Measurements from ENCODE around the gene CBFA2T3.

Gene CBFA2T3

GRCh38 chr16:88883946-88884345 is 93.1 kb downstream of the CBFA2T3 start:
- DNase-seq (ENCODE audit: low read depth, low spot score) = no peak
- no peak overlapping the region for H3K27ac ChIP-seq

GRCh38 chr16:88883117-88883895 is 93.7 kb downstream of the CBFA2T3 start:
- no peak overlapping the region for H3K27ac ChIP-seq
- no peak for DNase-seq (ENCODE audit: low read depth, low spot score)

GRCh38 chr16:88882358-88883030 is 94.5 kb downstream of the CBFA2T3 start:
- peak; percentile 5 for DNase-seq (ENCODE audit: low read depth, low spot score)
- no peak overlapping the region for H3K27ac ChIP-seq

- DNase-seq (ENCODE audit: low read depth, low spot score) = no peak
- no peak overlapping the region for H3K27ac ChIP-seq
Measured at GRCh38 chr16:88881675-88882357, 95.2 kb downstream of the CBFA2T3 start.

GRCh38 chr16:88881007-88881615 is 95.9 kb downstream of the CBFA2T3 start:
- DNase-seq (ENCODE audit: low read depth, low spot score) = no peak
- H3K27ac ChIP-seq = no peak overlapping the region

GRCh38 chr16:88880226-88881006 is 96.6 kb downstream of the CBFA2T3 start:
- no peak for DNase-seq (ENCODE audit: low read depth, low spot score)
- no peak overlapping the region for H3K27ac ChIP-seq

GRCh38 chr16:88879788-88880055 is 97.3 kb downstream of the CBFA2T3 start:
- no peak overlapping the region for H3K27ac ChIP-seq
- DNase-seq (ENCODE audit: low read depth, low spot score) = no peak

- H3K27ac ChIP-seq = no peak overlapping the region
- DNase-seq (ENCODE audit: low read depth, low spot score) = peak; percentile 56
Measured at GRCh38 chr16:88878967-88879787, 97.8 kb downstream of the CBFA2T3 start.

- H3K27ac ChIP-seq = no peak overlapping the region
- no peak for DNase-seq (ENCODE audit: low read depth, low spot score)
Measured at GRCh38 chr16:88878356-88878755, 98.7 kb downstream of the CBFA2T3 start.

- no peak overlapping the region for H3K27ac ChIP-seq
- no peak for DNase-seq (ENCODE audit: low read depth, low spot score)
Measured at GRCh38 chr16:88877564-88878289, 99.3 kb downstream of the CBFA2T3 start.

- DNase-seq (ENCODE audit: low read depth, low spot score) = no peak
- H3K27ac ChIP-seq = no peak overlapping the region
Measured at GRCh38 chr16:88876942-88877526, 100.0 kb downstream of the CBFA2T3 start.

GRCh38 chr16:88875703-88876234 is 101.2 kb downstream of the CBFA2T3 start:
- DNase-seq (ENCODE audit: low read depth, low spot score) = no peak
- no peak overlapping the region for H3K27ac ChIP-seq

- H3K27ac ChIP-seq = no peak overlapping the region
- no peak for DNase-seq (ENCODE audit: low read depth, low spot score)
Measured at GRCh38 chr16:88874938-88875599, 101.9 kb downstream of the CBFA2T3 start.

- no peak overlapping the region for H3K27ac ChIP-seq
- no peak for DNase-seq (ENCODE audit: low read depth, low spot score)
Measured at GRCh38 chr16:88872650-88873331, 104.2 kb downstream of the CBFA2T3 start.

- DNase-seq (ENCODE audit: low read depth, low spot score) = no peak
- no peak overlapping the region for H3K27ac ChIP-seq
Measured at GRCh38 chr16:88871730-88872416, 105.1 kb downstream of the CBFA2T3 start.

GRCh38 chr16:88871349-88871702 is 105.7 kb downstream of the CBFA2T3 start:
- H3K27ac ChIP-seq = no peak overlapping the region
- DNase-seq (ENCODE audit: low read depth, low spot score) = no peak

Data from epithelial cell of prostate (primary cell).